HepG2 (cell line): Measurements from ENCODE around the gene ADARB1. TPM values are rescaled to one million over a fixed set of nuclear protein-coding genes. Genes with fewer than 3 reads are reported as not detected.

ENCODE experiments used
- ATAC-seq: fragments of 200-7000 bp; cut with Tn5 transposase; 3 replicates; pipeline ENCODE4 v1.9.1; 2020; ENCODE audit warnings: mild to moderate bottlenecking, moderate library complexity
- BruUV-seq: library from RNA; stranded (reverse); fragments of 400-500 nt; replicated peaks from 2 replicates; lab custom pipeline; 2021; lab: Mats Ljungman, UMichigan
- CTCF ChIA-PET: fragments of 300-600 bp; formaldehyde crosslinking; extraction: SDS; loops from one replicate; lab custom pipeline; 2021; ENCODE audit warnings: low total read pairs, inconsistent platforms, low intra/inter-chr PET ratio; lab: Yijun Ruan, JAX
- POLR2A ChIA-PET: fragments of 350-600 bp; sonication (Branson Sonifier 250); formaldehyde crosslinking; loops from one replicate; lab custom pipeline; 2020; ENCODE audit warnings: antibody characterized with exemption, inconsistent platforms; lab: Yijun Ruan, JAX
- DNase-seq: peaks from one replicate; pipeline ENCODE4 v3.0.0-alpha.2; 2015; ENCODE audit warnings: low spot score
- FAIRE-seq: peaks from 3 replicates; lab custom pipeline; 2011; peaks lifted over from hg19 to GRCh38; lab: Jason Lieb, UNC
- H2AFZ ChIP-seq: one replicate; pipeline ENCODE4 v1.6.1; 2011; ENCODE audit warnings: low read length, inconsistent platforms
- H3K27ac ChIP-seq: fragments of 300-600 bp; 3 replicates; pipeline ENCODE4 v1.8.0; 2011; ENCODE audit warnings: mixed run types, mild to moderate bottlenecking, mixed read lengths, low read length, inconsistent platforms; ENCODE audit not compliant: insufficient read depth; ENCODE audit errors: extremely low read length
- H3K27me3 ChIP-seq, 2 experiments: fragments of 200-600 bp in 1 of 2; 2 replicates in 1 of 2; 3 replicates in 1 of 2; pipeline versions ENCODE4 v1.6.0 to v1.8.0; 2011; ENCODE audit warnings: low read length in 2 of 2, mild to moderate bottlenecking in 2 of 2, moderate library complexity in 2 of 2, inconsistent platforms in 1 of 2; ENCODE audit not compliant: insufficient read depth in 2 of 2, control insufficient read depth in 1 of 2
- H3K36me3 ChIP-seq, 2 experiments: fragments of 200-600 bp in 1 of 2; replicated peaks in 1 of 2; 2 replicates in 1 of 2; 3 replicates in 1 of 2; pipeline versions ENCODE4 v1.5.1 to v1.8.0; 2011; ENCODE audit warnings: low read length in 2 of 2, inconsistent platforms in 1 of 2; ENCODE audit not compliant: insufficient read depth in 2 of 2, control insufficient read depth in 1 of 2
- H3K4me1 ChIP-seq: 2 replicates; pipeline ENCODE4 v1.5.1; 2012; ENCODE audit warnings: low read length, inconsistent platforms; ENCODE audit not compliant: insufficient read depth
- H3K4me2 ChIP-seq: 2 replicates; pipeline ENCODE4 v1.6.0; 2011; ENCODE audit warnings: low read depth, low read length, inconsistent platforms
- H3K4me3 ChIP-seq, 3 experiments: fragments of 200-600 bp in 1 of 3; sonication (generic), shearing (Covaris generic) in 1 of 3; replicated peaks in 1 of 3; 2 replicates each; pipeline ENCODE4 v1.5.1; 2011 to 2016; ENCODE audit warnings: low read length in 3 of 3, inconsistent platforms in 2 of 3, low read depth in 2 of 3, mild to moderate bottlenecking in 2 of 3, control low read depth in 1 of 3, mixed read lengths in 1 of 3; ENCODE audit not compliant: insufficient read depth in 1 of 3
- H3K79me2 ChIP-seq: one replicate; pipeline ENCODE4 v1.6.1; 2011; ENCODE audit warnings: low read length, inconsistent platforms; ENCODE audit not compliant: insufficient read depth
- H3K9ac ChIP-seq: 2 replicates; pipeline ENCODE4 v1.6.0; 2011; ENCODE audit warnings: mild to moderate bottlenecking, low read depth, low read length, inconsistent platforms; ENCODE audit not compliant: insufficient read depth
- H3K9me3 ChIP-seq: 2 replicates; pipeline ENCODE4 v1.5.1; 2012; ENCODE audit warnings: mild to moderate bottlenecking, low read length
- H4K20me1 ChIP-seq: 2 replicates; pipeline ENCODE4 v1.6.0; 2011; ENCODE audit warnings: inconsistent platforms, mild to moderate bottlenecking, low read length, moderate library complexity; ENCODE audit not compliant: insufficient read depth
- WGBS: methylation state at CpG from one replicate; pipeline ENCODE4 v1.1.6; 2017; ENCODE audit warnings: low lambda C conversion rate; 5-methylcytosine and 5-hydroxymethylcytosine counted together
- in situ Hi-C: cut with HindIII; loops from 2 replicates; pipeline ENCODE4 v1.10.0; 2017; ENCODE audit warnings: low pct_unique_long_range_greater_than_20kb; ENCODE audit not compliant: extremely low pct_ligation_motif_present
- intact Hi-C: fragments of 100-400 bp; cut with micrococcal nuclease; formaldehyde crosslinking; loops from one replicate; pipeline ENCODE4 v1.10.0; 2022; ENCODE audit not compliant: unreplicated experiment
- polyA plus RNA-seq, 8 experiments: library from polyadenylated mRNA; depleted of rRNA in 3 of 8; stranded (reverse) in 7 of 8; unstranded in 1 of 8; fragments of >200 nt; fragmentation: Illumina TruSeq in 4 of 8; extraction: Trizol in 4 of 8; gene quantifications; 2 replicates each; pipeline versions ENCODE4 v1.2.1 to v1.2.3, GENCODE V29; 2011 to 2016; ENCODE audit warnings: low read depth in 4 of 8, missing spikeins in 1 of 8, mixed read lengths in 1 of 8; ENCODE audit not compliant: insufficient read depth in 1 of 8
- total RNA-seq, 5 experiments: library from RNA; depleted of rRNA; stranded (reverse); fragments of >200 nt; fragmentation: Illumina TruSeq; extraction: Trizol; gene quantifications; 2 replicates each; pipeline ENCODE4 v1.2.3, GENCODE V29; 2016; ENCODE audit warnings: low read depth in 1 of 5
- TF ChIP-seq, protein P1 (sequence below): IDR thresholded peaks from 2 replicates; pipeline ENCODE4 v1.6.1; 2016; ENCODE audit warnings: low read depth, missing genetic modification reagents, missing compliant biosample characterization
- TF ChIP-seq, protein P2 (sequence below): sonication (generic); formaldehyde crosslinking; IDR thresholded peaks from 2 replicates; pipeline ENCODE4 v1.4.0; 2020; ENCODE audit warnings: missing genetic modification reagents
- TF ChIP-seq, protein P3 (sequence below): sonication (generic); formaldehyde crosslinking; IDR thresholded peaks from 2 replicates; pipeline ENCODE4 v1.5.0; 2020; ENCODE audit warnings: mild to moderate bottlenecking, missing genetic modification reagents

ADARB1 gene
- total and polyA plus RNA-seq, 2 of the 13 experiments (the other 11 are each of a cell fraction or from before 2014, with no cell fraction given), result 6.6 to 10.0 TPM

DNA sequence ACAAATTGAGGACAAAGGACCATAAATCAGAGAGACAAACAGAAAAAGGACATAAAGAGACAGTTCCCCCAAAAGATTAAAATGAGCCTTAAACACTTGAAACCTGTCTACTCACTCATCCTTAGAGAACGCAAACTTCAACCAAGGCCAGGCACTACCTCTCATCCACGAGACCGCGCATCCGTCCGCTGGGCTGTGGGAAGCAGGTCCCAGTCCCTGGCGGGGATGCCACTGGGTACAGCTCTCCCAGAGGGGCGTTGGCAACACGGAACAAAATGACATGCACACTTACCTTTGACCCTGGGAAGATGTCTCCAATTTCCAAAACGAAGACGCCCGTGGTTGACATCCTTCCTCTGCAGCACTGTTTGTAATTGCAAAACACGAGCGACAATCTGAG lies 16.5 kb upstream of the ADARB1 start:
- H3K36me3 ChIP-seq, result no peaks in the 10 kb centered on the region
- no peak for DNase-seq
- no peak overlapping the region for H3K27ac ChIP-seq
- CTCF ChIA-PET, result no interaction called here
- no TSS peak for BruUV-seq
- H3K27me3 ChIP-seq, result peaks cover 6 to 55% of the 10 kb centered on the region in 2 experiments; a peak in 3 of 5 replicates
- intact Hi-C loops, result no loop called here
- peaks cover 15% of the 10 kb centered on the region for H3K4me1 ChIP-seq
- H2AFZ ChIP-seq, result no peak overlapping the region
- no peak overlapping the region for H3K4me2 ChIP-seq
- no peak overlapping the region for H3K9ac ChIP-seq
- H3K79me2 ChIP-seq, result no peaks in the 10 kb centered on the region
- no peak overlapping the region for H3K4me3 ChIP-seq
- no peak for ATAC-seq
- no peaks in the 10 kb centered on the region for H3K9me3 ChIP-seq
- WGBS, result 56% methylated on average over 14 of the region's 14 CpGs
- no peaks in the 10 kb centered on the region for H4K20me1 ChIP-seq
- TF ChIP-seq, protein P1, sequence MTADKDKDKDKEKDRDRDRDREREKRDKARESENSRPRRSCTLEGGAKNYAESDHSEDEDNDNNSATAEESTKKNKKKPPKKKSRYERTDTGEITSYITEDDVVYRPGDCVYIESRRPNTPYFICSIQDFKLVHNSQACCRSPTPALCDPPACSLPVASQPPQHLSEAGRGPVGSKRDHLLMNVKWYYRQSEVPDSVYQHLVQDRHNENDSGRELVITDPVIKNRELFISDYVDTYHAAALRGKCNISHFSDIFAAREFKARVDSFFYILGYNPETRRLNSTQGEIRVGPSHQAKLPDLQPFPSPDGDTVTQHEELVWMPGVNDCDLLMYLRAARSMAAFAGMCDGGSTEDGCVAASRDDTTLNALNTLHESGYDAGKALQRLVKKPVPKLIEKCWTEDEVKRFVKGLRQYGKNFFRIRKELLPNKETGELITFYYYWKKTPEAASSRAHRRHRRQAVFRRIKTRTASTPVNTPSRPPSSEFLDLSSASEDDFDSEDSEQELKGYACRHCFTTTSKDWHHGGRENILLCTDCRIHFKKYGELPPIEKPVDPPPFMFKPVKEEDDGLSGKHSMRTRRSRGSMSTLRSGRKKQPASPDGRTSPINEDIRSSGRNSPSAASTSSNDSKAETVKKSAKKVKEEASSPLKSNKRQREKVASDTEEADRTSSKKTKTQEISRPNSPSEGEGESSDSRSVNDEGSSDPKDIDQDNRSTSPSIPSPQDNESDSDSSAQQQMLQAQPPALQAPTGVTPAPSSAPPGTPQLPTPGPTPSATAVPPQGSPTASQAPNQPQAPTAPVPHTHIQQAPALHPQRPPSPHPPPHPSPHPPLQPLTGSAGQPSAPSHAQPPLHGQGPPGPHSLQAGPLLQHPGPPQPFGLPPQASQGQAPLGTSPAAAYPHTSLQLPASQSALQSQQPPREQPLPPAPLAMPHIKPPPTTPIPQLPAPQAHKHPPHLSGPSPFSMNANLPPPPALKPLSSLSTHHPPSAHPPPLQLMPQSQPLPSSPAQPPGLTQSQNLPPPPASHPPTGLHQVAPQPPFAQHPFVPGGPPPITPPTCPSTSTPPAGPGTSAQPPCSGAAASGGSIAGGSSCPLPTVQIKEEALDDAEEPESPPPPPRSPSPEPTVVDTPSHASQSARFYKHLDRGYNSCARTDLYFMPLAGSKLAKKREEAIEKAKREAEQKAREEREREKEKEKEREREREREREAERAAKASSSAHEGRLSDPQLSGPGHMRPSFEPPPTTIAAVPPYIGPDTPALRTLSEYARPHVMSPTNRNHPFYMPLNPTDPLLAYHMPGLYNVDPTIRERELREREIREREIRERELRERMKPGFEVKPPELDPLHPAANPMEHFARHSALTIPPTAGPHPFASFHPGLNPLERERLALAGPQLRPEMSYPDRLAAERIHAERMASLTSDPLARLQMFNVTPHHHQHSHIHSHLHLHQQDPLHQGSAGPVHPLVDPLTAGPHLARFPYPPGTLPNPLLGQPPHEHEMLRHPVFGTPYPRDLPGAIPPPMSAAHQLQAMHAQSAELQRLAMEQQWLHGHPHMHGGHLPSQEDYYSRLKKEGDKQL, result no peak
- TF ChIP-seq, protein P2, sequence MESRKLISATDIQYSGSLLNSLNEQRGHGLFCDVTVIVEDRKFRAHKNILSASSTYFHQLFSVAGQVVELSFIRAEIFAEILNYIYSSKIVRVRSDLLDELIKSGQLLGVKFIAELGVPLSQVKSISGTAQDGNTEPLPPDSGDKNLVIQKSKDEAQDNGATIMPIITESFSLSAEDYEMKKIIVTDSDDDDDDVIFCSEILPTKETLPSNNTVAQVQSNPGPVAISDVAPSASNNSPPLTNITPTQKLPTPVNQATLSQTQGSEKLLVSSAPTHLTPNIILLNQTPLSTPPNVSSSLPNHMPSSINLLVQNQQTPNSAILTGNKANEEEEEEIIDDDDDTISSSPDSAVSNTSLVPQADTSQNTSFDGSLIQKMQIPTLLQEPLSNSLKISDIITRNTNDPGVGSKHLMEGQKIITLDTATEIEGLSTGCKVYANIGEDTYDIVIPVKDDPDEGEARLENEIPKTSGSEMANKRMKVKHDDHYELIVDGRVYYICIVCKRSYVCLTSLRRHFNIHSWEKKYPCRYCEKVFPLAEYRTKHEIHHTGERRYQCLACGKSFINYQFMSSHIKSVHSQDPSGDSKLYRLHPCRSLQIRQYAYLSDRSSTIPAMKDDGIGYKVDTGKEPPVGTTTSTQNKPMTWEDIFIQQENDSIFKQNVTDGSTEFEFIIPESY, result no peak
- TF ChIP-seq, protein P3, sequence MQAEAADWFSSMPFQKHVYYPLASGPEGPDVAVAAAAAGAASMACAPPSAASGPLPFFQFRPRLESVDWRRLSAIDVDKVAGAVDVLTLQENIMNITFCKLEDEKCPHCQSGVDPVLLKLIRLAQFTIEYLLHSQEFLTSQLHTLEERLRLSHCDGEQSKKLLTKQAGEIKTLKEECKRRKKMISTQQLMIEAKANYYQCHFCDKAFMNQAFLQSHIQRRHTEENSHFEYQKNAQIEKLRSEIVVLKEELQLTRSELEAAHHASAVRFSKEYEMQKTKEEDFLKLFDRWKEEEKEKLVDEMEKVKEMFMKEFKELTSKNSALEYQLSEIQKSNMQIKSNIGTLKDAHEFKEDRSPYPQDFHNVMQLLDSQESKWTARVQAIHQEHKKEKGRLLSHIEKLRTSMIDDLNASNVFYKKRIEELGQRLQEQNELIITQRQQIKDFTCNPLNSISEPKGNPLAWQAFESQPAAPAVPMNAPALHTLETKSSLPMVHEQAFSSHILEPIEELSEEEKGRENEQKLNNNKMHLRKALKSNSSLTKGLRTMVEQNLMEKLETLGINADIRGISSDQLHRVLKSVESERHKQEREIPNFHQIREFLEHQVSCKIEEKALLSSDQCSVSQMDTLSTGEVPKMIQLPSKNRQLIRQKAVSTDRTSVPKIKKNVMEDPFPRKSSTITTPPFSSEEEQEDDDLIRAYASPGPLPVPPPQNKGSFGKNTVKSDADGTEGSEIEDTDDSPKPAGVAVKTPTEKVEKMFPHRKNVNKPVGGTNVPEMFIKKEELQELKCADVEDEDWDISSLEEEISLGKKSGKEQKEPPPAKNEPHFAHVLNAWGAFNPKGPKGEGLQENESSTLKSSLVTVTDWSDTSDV (CRISPR knock-in tag), result no peak
- TF ChIP-seq, all 625 proteins: peak for 0
- POLR2A ChIA-PET, result no interaction called here
- in situ Hi-C loops, result no loop called here
- FAIRE-seq, result no peak
